Mucosa of rectum (tissue), 2 donors: ENCODE results near the gene SLC9A8.
"Not testable (repeated sequence)": the region's sequence is repeated elsewhere in the genome, so short reads cannot be mapped to it uniquely, and the experiment has no call there.

Experiments
- H3K27ac ChIP-seq, 2 donors: one replicate each; pipeline ENCODE4 v1.7.0; 2013; ENCODE audit warnings: inconsistent platforms in 2 of 2, low read depth in 2 of 2, low read length in 2 of 2
- H3K27me3 ChIP-seq, 2 donors: one replicate each; pipeline ENCODE4 v1.7.0; 2013; ENCODE audit warnings: low read length in 2 of 2; ENCODE audit not compliant: control insufficient read depth in 2 of 2, insufficient read depth in 2 of 2
- H3K36me3 ChIP-seq, 2 donors: one replicate each; pipeline ENCODE4 v1.7.0; 2013; ENCODE audit warnings: low read length in 2 of 2; ENCODE audit not compliant: control insufficient read depth in 2 of 2, insufficient read depth in 2 of 2
- H3K4me1 ChIP-seq, 2 donors: one replicate each; pipeline ENCODE4 v1.7.0; 2013; ENCODE audit warnings: low read length in 2 of 2, mild to moderate bottlenecking in 1 of 2; ENCODE audit not compliant: control insufficient read depth in 2 of 2, insufficient read depth in 2 of 2
- H3K4me3 ChIP-seq, 2 donors: one replicate each; pipeline ENCODE4 v1.7.0; 2013; ENCODE audit warnings: low read length in 2 of 2
- H3K9ac ChIP-seq, 2 donors: one replicate each; pipeline ENCODE4 v1.7.0; 2013; ENCODE audit warnings: low read length in 2 of 2, low read depth in 1 of 2, mild to moderate bottlenecking in 1 of 2
- H3K9me3 ChIP-seq, 2 donors: one replicate each; pipeline ENCODE4 v1.7.0; 2013; ENCODE audit warnings: low read length in 2 of 2; ENCODE audit not compliant: control insufficient read depth in 2 of 2
- donor health status: healthy.
- donor health status: Normal muscosa, but diverticular disease.

SLC9A8 gene

DNA sequence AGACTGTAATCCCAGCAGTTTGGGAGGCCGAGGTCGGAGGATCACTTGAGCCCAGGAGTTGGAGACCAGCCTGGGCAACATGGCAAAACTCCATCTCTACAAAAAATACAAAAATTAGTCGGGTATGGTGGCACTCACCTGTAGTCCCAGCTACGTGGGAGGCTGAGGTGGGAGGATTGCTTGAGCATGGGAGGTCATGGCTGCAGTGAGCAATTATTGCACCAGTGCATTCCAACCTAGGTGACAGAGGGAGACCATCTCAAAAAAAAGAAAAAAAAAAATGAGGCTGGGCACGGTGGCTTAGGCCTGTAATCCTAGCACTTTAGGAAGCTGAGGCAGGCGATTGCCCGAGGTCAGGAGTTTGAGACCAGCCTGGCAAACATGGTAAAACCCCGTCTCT, 38.4 kb upstream of the SLC9A8 start:
- not testable (repeated sequence) for H3K27me3 ChIP-seq, H3K27ac ChIP-seq, H3K4me3 ChIP-seq, H3K9me3 ChIP-seq, H3K9ac ChIP-seq, H3K36me3 ChIP-seq
- H3K4me1 ChIP-seq = peaks cover 4 to 16% of the 10 kb centered on the region in 2 donors

DNA sequence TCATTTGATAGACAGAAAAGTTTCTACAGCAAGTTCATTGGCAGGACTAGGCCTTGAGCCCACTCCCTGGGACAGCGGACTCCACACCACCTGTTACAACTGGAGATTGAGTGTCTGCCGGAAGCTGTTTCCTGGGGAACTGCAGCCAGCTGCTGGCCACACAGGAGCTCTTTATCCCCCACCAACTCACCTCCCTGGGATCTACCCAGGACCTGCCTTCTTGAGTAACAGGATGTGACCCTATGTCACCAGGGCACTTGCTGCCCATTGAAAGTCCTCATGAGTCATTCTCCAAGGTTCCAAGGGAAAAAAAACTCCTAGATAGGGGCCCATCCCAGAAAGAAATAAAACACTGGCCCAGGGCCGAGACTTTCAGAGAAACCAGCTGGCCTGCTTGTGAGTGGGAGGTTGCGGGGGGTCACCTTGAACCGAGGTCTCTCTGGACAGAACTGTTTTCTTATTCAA, 37.4 kb upstream of the SLC9A8 start:
- H3K27me3 ChIP-seq = no peaks in the 10 kb centered on the region
- peak overlapping the region; percentile 40 to 64 for H3K27ac ChIP-seq
- H3K4me3 ChIP-seq = no peak overlapping the region
- H3K9ac ChIP-seq = peak overlapping the region in 1 of 2 donors; percentile 37
- no peaks in the 10 kb centered on the region for H3K36me3 ChIP-seq
- peaks cover 4 to 16% of the 10 kb centered on the region in 2 donors for H3K4me1 ChIP-seq
- H3K9me3 ChIP-seq = no peaks in the 10 kb centered on the region

DNA sequence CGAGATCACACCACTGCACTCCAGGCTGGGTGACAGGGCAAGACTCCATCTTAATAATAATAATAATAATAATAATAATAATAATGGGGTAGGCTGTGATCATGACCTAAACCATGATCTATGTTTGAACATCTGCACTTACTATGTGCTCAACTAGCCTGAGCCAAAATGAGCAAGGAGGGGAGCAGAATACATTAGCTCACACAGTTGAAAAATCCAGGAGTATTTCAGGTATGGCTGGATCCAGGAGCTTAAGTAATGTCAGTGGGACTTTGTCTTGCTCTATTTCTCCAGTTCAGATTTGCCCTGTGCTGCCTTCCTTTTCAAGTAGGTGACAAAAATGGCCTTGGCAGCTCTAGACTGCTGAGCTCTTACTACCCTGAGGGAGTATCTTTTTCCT, 32.7 kb upstream of the SLC9A8 start:
- Histone ChIP-seq H3K27ac (no peak overlapping the region), H3K4me1 (peaks cover 4 to 9% of the 10 kb centered on the region in 2 donors), H3K4me3 (no peak overlapping the region), H3K36me3 (no peaks in the 10 kb centered on the region), H3K27me3 (no peaks in the 10 kb centered on the region), H3K9me3 (no peaks in the 10 kb centered on the region), H3K9ac (no peak overlapping the region)

DNA sequence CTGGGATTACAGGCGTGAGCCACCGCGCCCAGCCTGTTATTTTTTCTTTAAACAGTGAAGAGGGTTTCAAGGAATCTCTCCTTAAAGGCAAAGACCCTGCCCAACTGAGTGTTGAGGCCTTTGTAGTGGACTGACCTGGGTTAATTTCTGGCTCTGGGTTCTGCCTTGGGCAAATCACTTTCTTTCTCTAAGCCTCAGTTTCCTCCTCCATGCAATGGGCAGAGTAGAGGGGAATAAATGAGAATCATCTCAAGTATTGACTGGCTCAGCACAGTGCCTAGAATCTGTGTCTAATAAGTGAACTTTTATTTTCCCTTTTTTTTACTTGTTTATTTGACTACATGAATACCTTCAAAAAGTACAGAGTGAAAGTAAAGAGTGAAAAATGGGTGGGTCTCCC, 31.0 kb upstream of the SLC9A8 start:
- Histone ChIP-seq H3K4me3 (no peak overlapping the region), H3K4me1 (peaks cover 0 to 7% of the 10 kb centered on the region in 2 donors), H3K27me3 (no peaks in the 10 kb centered on the region), H3K9ac (no peak overlapping the region), H3K36me3 (no peaks in the 10 kb centered on the region), H3K9me3 (no peaks in the 10 kb centered on the region), H3K27ac (no peak overlapping the region)

DNA sequence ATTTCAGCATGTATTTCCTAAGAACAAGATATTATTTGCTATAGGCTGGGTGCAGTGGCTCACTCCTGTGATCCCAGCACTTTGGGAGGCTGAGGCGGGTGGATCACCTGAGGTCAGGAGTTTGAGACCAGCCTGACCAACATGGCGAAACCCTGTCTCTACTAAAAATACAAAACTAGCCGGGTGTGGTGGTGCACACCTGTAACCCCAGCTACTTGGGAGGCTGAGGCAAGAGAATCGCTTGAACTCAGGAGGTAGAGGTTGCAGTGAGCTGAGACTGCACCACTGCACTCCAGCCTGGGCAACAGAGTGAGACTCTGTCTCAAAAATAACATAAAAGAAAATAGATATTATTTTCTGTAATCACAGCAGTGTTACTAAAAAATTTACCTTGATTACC, 30.2 kb upstream of the SLC9A8 start:
- H3K4me3 ChIP-seq, H3K27ac ChIP-seq, H3K9ac ChIP-seq, H3K9me3 ChIP-seq, H3K36me3 ChIP-seq, H3K27me3 ChIP-seq: not testable (repeated sequence)
- peaks cover 0 to 12% of the 10 kb centered on the region in 2 donors for H3K4me1 ChIP-seq

DNA sequence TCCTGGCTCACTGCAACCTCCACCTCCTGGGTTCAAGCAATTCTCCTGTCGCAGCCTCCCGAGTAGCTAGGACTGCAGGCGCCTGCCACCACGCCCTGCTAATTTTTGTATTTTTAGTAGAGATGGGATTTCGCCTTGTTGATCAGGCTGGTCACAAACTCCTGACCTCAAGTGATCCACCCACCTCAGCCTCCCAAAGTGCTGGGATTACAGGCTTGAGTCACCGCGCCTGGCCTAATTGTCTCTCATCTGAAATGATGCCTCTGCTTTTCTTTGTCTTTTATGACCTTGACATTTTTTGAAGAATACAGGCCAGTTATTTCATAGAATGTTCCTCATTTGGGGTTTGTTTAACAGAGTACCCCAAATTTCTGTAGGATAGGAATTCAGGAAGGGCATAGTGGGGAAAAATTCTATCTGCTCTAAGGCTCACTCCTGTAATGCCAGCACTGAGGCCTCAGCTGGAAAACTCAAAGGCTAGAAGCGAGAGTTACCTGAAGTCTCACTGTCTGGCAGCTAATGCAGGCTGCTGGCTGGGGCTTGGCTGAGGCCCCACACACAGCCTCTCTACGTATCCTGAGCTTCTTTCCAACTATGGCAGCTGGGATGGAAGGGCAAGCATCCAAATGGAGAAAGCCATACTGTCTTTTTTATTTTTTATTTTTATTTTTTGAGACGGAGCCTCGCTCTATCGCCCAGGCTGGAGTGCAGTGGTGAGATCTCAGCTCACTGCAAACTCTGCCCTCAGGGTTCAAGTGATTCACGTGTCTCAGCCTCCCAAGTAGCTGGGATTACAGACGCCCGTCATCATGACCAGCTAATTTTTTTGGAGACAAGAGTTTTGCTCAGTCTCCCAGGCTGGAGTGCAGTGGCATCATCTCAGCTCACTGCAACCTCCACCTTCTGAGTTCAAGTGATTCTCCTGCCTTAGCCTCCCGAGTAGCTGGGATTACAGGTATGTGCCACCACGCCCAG, 29.3 kb upstream of the SLC9A8 start:
- H3K4me1 ChIP-seq = peaks cover 0 to 12% of the 10 kb centered on the region in 2 donors
- not testable (repeated sequence) for H3K9me3 ChIP-seq, H3K9ac ChIP-seq, H3K4me3 ChIP-seq, H3K36me3 ChIP-seq, H3K27me3 ChIP-seq, H3K27ac ChIP-seq

DNA sequence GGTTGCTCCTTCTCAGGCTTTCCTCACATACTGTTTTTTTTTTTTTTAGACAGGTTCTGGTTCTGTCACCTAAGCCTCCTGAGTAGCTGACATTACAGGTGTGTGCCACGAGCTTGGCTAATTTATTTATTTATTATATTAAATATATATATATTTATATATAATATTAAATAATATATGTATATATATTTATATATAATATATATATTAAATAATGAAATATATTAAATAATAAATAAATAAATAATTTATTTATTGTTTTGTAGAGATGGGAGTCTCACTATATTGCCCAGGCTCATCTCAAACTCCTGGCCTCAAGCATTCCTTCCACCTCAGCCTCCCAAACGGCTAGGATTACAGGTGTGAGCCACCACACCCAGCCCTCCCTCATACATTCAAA, 28.3 kb upstream of the SLC9A8 start:
- H3K4me3 ChIP-seq = no peak overlapping the region
- H3K9me3 ChIP-seq = no peaks in the 10 kb centered on the region
- peaks cover 5 to 14% of the 10 kb centered on the region in 2 donors for H3K4me1 ChIP-seq
- H3K27me3 ChIP-seq = no peaks in the 10 kb centered on the region
- H3K9ac ChIP-seq = no peak overlapping the region
- no peak overlapping the region for H3K27ac ChIP-seq
- H3K36me3 ChIP-seq = no peaks in the 10 kb centered on the region

DNA sequence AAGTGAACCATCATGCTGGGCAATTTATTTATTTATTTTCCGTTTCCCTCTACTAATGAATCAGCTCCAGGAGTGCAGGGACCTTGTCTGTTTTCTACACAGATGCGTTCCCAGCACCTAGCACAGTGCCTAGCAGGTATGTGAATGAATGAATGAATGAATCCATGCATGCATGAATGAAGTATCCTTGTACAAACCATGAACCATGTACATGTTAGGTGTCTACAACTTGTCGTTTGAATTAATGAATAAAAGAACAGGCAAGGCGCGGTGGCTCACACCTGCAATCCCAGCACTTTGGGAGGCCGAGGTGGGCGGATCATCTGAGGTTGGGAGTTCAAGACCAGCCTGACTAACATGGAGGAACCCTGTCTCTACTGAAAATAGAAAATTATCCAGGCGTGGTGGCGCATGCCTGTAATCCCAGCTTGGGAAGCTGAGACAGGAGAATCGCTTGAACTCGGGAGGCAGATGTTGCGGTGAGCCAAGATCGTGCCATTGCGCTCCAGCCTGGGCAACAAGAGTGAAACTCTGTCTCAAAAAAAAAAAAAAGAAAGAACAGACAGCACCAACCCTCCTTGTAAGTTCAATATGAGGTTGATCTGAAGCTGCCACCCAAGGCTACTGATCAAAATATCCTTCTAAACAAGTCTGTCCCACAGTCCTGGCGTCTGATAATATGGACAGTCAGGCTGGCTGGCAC, 27.3 kb upstream of the SLC9A8 start:
- H3K9ac ChIP-seq = no peak overlapping the region

DNA sequence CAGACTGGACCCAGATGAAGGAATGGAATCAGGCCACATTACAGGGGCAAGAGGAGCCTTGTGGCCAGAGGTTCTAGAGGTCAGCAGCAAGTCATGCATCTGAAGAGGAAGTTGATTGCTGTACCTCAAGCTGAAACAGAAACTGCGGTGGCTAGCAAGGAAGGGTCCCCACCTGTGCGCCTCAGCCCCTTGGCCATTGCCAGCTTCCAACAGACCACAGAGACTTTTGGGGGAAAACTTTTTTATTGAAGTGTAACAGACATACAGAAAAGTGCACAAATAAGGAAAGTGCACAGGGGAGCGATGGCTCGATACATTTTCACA, 26.8 kb upstream of the SLC9A8 start:
- H3K36me3 ChIP-seq = no peaks in the 10 kb centered on the region
- no peak overlapping the region for H3K9ac ChIP-seq
- H3K9me3 ChIP-seq = no peaks in the 10 kb centered on the region
- no peaks in the 10 kb centered on the region for H3K27me3 ChIP-seq
- H3K4me1 ChIP-seq = peaks cover 11 to 19% of the 10 kb centered on the region in 2 donors
- peak overlapping the region in 1 of 2 donors; percentile 67 for H3K27ac ChIP-seq
- H3K4me3 ChIP-seq = peak overlapping the region in 1 of 2 donors; percentile 41

More for the DNA sequence above, 27.3 kb upstream of the SLC9A8 start:
- H3K4me1 ChIP-seq = peaks cover 11 to 19% of the 10 kb centered on the region in 2 donors
- no peaks in the 10 kb centered on the region for H3K36me3 ChIP-seq
- peak overlapping the region in 1 of 2 donors; percentile 67 for H3K27ac ChIP-seq
- H3K9me3 ChIP-seq = no peaks in the 10 kb centered on the region
- no peak overlapping the region for H3K4me3 ChIP-seq
- no peaks in the 10 kb centered on the region for H3K27me3 ChIP-seq

DNA sequence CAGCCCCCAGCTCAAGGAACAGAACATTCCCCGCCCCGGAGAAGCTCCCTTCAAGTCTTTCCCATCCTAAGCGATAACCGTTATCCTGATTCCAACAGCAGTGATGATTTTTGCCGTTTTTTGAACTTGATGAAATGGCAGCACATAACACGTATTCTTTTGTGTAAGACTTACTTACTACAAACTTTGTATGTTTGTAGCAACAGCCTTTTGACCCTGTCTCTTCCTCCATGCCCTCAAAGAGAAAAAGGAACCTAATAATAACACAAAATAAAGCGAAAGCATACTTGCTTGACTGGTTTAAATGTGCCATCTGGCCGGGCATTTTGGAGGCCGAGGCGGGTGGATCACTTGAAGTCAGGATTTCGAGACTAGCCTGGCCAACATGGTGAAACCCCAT, 26.4 kb upstream of the SLC9A8 start:
- H3K9me3 ChIP-seq = no peaks in the 10 kb centered on the region
- H3K27ac ChIP-seq = peak overlapping the region in 1 of 2 donors; percentile 67
- H3K4me1 ChIP-seq = peaks cover 11 to 19% of the 10 kb centered on the region in 2 donors

More for the DNA sequence above, 26.4 kb upstream of the SLC9A8 start:
- peak overlapping the region in 1 of 2 donors; percentile 6 for H3K9ac ChIP-seq
- H3K27me3 ChIP-seq = no peaks in the 10 kb centered on the region
- H3K4me3 ChIP-seq = peak overlapping the region in 1 of 2 donors; percentile 41
- no peaks in the 10 kb centered on the region for H3K36me3 ChIP-seq
